PC-3 (cell line): ENCODE results near the gene SLC12A3. TPM values are rescaled to one million over a fixed set of nuclear protein-coding genes. Genes with fewer than 3 reads are reported as not detected.
"Not testable (repeated sequence)": the region's sequence is repeated elsewhere in the genome, so short reads cannot be mapped to it uniquely, and the experiment has no call there.

Experiments
- ATAC-seq: fragments of 200-7000 bp; cut with Tn5 transposase; 2 replicates; pipeline ENCODE4 v1.9.1; 2020; ENCODE audit warnings: mild to moderate bottlenecking, moderate library complexity
- BruUV-seq: library from RNA; stranded (reverse); fragments of 400-500 nt; replicated peaks from 2 replicates; lab custom pipeline; 2021; lab: Mats Ljungman, UMichigan
- CTCF ChIA-PET: fragments of 300-600 bp; sonication (Branson Sonifier 250); formaldehyde crosslinking; loops from one replicate; lab custom pipeline; 2022; ENCODE audit warnings: antibody characterized with exemption; lab: Charles Lee
- POLR2A ChIA-PET: fragments of 300-600 bp; sonication (Branson Sonifier 250); formaldehyde crosslinking; loops from one replicate; lab custom pipeline; 2022; ENCODE audit warnings: antibody characterized with exemption; ENCODE audit not compliant: unreplicated experiment; lab: Charles Lee
- DNase-seq: peaks from one replicate; pipeline ENCODE4 v3.0.0-alpha.2; 2015
- H2AFZ ChIP-seq: fragments of 300-600 bp; sonication (generic); 2 replicates; pipeline ENCODE4 v1.6.0; 2016; ENCODE audit warnings: antibody characterized with exemption, low read length
- H3F3A ChIP-seq: fragments of 300-600 bp; sonication (generic); one replicate; pipeline ENCODE4 v1.6.0; 2017; ENCODE audit warnings: antibody characterized with exemption, low read length, control low read depth, mild to moderate bottlenecking; ENCODE audit not compliant: unreplicated experiment
- H3K27ac ChIP-seq: fragments of 300-600 bp; sonication (generic); 2 replicates; pipeline ENCODE4 v1.5.1; 2016; ENCODE audit warnings: mild to moderate bottlenecking, low read length
- H3K27me3 ChIP-seq: fragments of 300-600 bp; sonication (generic); 2 replicates; pipeline ENCODE4 v1.6.1; 2016; ENCODE audit warnings: low read length, mixed read lengths
- H3K36me3 ChIP-seq: fragments of 300-600 bp; sonication (generic); 2 replicates; pipeline ENCODE4 v1.6.1; 2016; ENCODE audit warnings: low read depth, mixed run types, low read length, mixed read lengths
- H3K4me1 ChIP-seq: fragments of 300-600 bp; sonication (generic); 2 replicates; pipeline ENCODE4 v1.5.1; 2016; ENCODE audit warnings: low read length; ENCODE audit not compliant: insufficient read depth
- H3K4me2 ChIP-seq: fragments of 300-600 bp; sonication (generic); 2 replicates; pipeline ENCODE4 v1.6.0; 2016; ENCODE audit warnings: low read length
- H3K4me3 ChIP-seq: fragments of 300-600 bp; sonication (generic); 2 replicates; pipeline ENCODE4 v1.5.1; 2016; ENCODE audit warnings: mild to moderate bottlenecking, low read length, mixed read lengths
- H3K79me2 ChIP-seq: fragments of 300-600 bp; sonication (generic); 2 replicates; pipeline ENCODE4 v1.6.1; 2017; ENCODE audit warnings: low read length, mixed read lengths
- H3K9ac ChIP-seq: fragments of 300-600 bp; sonication (generic); 2 replicates; pipeline ENCODE4 v1.6.0; 2016; ENCODE audit warnings: mild to moderate bottlenecking, low read length
- H3K9me2 ChIP-seq: fragments of 300-600 bp; sonication (generic); replicated peaks from 2 replicates; pipeline ENCODE4 v1.6.1; 2016; ENCODE audit warnings: mixed run types, low read length, mixed read lengths
- H3K9me3 ChIP-seq: fragments of 300-600 bp; sonication (generic); 2 replicates; pipeline ENCODE4 v1.6.1; 2016; ENCODE audit warnings: low read length, mixed read lengths
- H4K20me1 ChIP-seq: fragments of 300-600 bp; sonication (generic); 2 replicates; pipeline ENCODE4 v1.6.1; 2016; ENCODE audit warnings: low read length, mixed read lengths
- CTCF ChIP-seq: fragments of 300-600 bp; sonication (generic); conservative IDR thresholded peaks from 2 replicates; pipeline ENCODE4 v1.5.1; 2017; ENCODE audit warnings: antibody characterized with exemption, low read depth, mild to moderate bottlenecking, low read length
- EZH2 ChIP-seq: fragments of 300-600 bp; sonication (generic); IDR thresholded peaks from one replicate; pipeline ENCODE4 v1.6.1; 2017; ENCODE audit warnings: antibody characterized with exemption, mild to moderate bottlenecking, low read length; ENCODE audit not compliant: unreplicated experiment
- EZH2phosphoT487 ChIP-seq: fragments of 300-600 bp; sonication (generic); IDR thresholded peaks from 2 replicates; pipeline ENCODE4 v1.6.1; 2018; ENCODE audit warnings: mild to moderate bottlenecking, antibody characterized with exemption, low read length, borderline replicate concordance
- intact Hi-C: fragments of 100-400 bp; cut with micrococcal nuclease; formaldehyde crosslinking; loops from 2 replicates; pipeline ENCODE4 v1.9.0; 2023
- total RNA-seq: library from RNA; depleted of rRNA; stranded (reverse); fragments of >200 nt; gene quantifications from 2 replicates; pipeline ENCODE4 v1.2.3, GENCODE V29; 2014

SLC12A3 gene
- total RNA-seq, 1 experiment from 2014 or later: not detected

- ATAC-seq (no peak), DNase-seq (no peak)
- H3K27me3 ChIP-seq: no peaks in the 10 kb centered on the region
- no peaks in the 10 kb centered on the region for H3K4me1 ChIP-seq
- H3K9me3 ChIP-seq: no peaks in the 10 kb centered on the region
- H3K9me2 ChIP-seq: no peaks in the 10 kb centered on the region
- intact Hi-C loops: loop anchor here (5.0 kb wide), 1 partner anchor 79 kb away; no protein-coding TSS in a partner anchor
- H3K79me2 ChIP-seq: no peaks in the 10 kb centered on the region
- no peak overlapping the region for H3K9ac ChIP-seq
- no peak overlapping the region for H3K4me3 ChIP-seq
- no peaks in the 10 kb centered on the region for H3K36me3 ChIP-seq
- no peak overlapping the region for H2AFZ ChIP-seq
- no peaks in the 10 kb centered on the region for H4K20me1 ChIP-seq
- no peak overlapping the region for H3K4me2 ChIP-seq
- BruUV-seq: no TSS peak
- H3F3A ChIP-seq: no peaks in the 10 kb centered on the region
- ChIA-PET CTCF (no interaction called here), POLR2A (no interaction called here)
- H3K27ac ChIP-seq: no peak overlapping the region
- TF ChIP-seq CTCF (no peak), EZH2 (no peak), EZH2phosphoT487 (no peak)
Measured at GRCh38 chr16:56868175-56868574, 3.2 kb downstream of the SLC12A3 start.

GRCh38 chr16:56868766-56869165 lies 3.8 kb downstream of the SLC12A3 start:
- H3K9ac ChIP-seq, H3K4me3 ChIP-seq, POLR2A ChIA-PET, H4K20me1 ChIP-seq, H3K9me2 ChIP-seq, H3K4me1 ChIP-seq, H3K9me3 ChIP-seq, H2AFZ ChIP-seq, ATAC-seq, H3K79me2 ChIP-seq, DNase-seq, H3K27ac ChIP-seq, H3K27me3 ChIP-seq, H3K4me2 ChIP-seq, BruUV-seq, H3F3A ChIP-seq, H3K36me3 ChIP-seq: not testable (repeated sequence)
- CTCF ChIA-PET: interaction anchor here (0.6 kb wide), 1 partner anchor 340 kb away, joined by 4 read pairs; no protein-coding TSS in a partner anchor
- intact Hi-C loops: loop anchor here (5.0 kb wide), 1 partner anchor 79 kb away; no protein-coding TSS in a partner anchor

- CTCF ChIA-PET: interaction anchor here (0.6 kb wide), 2 partner anchors 80 to 341 kb away, joined by 4 read pairs; no protein-coding TSS in a partner anchor
- Histone ChIP-seq H3K9ac (no peak overlapping the region), H3K36me3 (no peaks in the 10 kb centered on the region), H3K9me3 (no peaks in the 10 kb centered on the region), H4K20me1 (no peaks in the 10 kb centered on the region), H3K4me2 (no peak overlapping the region), H3K27me3 (no peaks in the 10 kb centered on the region), H3K9me2 (no peaks in the 10 kb centered on the region), H3K4me1 (no peaks in the 10 kb centered on the region), H3K27ac (no peak overlapping the region), H3F3A (no peaks in the 10 kb centered on the region), H2AFZ (no peak overlapping the region), H3K79me2 (no peaks in the 10 kb centered on the region), H3K4me3 (no peak overlapping the region)
- BruUV-seq: no TSS peak
- ATAC-seq: peak; percentile 75
- POLR2A ChIA-PET: no interaction called here
- TF ChIP-seq CTCF (peak; percentile 44; the same call in 1 of the 2 replicates), EZH2 (no peak)
- intact Hi-C loops: loop anchor here (5.0 kb wide), 1 partner anchor 78 kb away; no protein-coding TSS in a partner anchor
- peak; percentile 37 for DNase-seq
Measured at GRCh38 chr16:56869513-56870275, 4.7 kb downstream of the SLC12A3 start.
